Activated naive CD4-positive, alpha-beta T cell treated with Interleukin-2 at 50 U/mL for 16 hours (primary cell): ENCODE results near the gene PDIA5.

Experiments used
- DNase-seq: peaks from one replicate; pipeline ENCODE4 v3.0.0-alpha.2; 2020

The PDIA5 gene

DNA sequence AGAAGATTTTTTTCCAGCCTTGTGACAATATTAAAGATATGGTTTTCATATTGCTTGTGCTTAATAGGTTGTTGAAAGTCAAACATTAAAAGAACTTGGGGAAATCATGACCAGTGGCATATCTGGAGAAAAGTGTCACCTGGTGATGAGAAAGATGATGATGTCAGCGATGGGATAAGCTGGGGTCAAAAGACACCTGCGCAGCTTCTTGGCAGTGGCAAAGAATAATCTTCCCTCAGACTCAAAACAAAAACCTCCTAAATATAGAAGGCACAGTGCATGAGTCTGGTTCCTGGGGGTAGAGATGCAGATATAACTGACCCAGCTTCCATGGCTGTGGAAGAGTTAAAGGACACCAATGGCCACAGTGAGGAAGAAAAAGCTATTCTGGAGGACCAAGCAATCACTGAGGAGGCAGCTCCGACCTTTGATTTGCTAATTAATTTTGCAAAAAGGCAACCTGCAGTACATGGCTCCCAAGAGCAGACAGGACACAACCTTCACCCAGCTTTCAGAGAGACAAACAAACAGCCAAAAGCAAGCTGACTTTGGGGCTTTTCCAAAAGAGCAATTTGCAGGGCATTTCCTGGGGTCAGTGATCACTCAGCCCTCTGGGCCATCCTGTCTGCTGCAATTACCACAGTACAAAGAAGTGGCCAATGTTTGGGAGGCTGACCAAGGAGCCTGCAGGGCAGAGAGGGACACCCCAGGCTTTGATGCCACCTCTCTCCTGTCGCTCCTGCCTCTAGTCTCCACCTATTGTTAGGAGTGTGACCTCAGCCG is 21.7 kb upstream of the PDIA5 start:
- no peak for DNase-seq

DNA sequence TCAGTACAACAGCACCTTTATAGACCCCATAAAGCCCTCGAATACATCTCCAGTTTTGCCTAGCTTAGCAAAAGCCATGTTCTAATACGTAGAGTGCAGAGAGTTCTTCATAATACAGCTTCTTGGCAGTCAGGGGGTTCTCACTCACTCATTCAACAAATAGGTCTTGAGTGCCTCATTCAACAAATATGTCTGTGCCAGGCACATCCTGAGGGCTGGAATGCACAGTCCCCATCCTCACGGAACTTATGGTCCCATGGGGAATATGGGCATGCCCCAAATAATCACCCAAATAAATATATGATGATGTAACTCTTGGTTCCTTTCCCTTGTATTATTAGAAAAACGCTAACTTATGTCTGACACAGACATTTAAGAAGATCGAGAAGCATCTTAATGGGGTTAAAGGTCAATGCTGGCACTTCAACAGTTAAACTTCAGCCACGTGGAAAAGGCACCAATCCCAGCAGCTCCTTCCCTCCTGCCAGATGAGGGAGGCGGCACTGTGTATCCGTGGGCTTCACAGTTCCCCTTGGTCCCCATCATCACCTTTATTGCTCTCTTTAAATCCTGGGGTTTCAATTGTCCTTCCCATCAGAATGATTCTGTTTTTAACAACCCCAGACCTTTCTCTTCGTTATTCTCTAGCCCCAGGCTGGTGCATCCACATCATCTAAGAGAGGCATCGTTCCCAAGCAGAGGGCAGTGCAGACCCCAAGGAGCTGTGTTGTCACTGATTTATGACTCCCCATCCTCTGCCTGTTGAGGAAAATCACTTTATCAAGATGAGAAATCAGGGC is 20.4 kb upstream of the PDIA5 start:
- DNase-seq, result no peak

DNA sequence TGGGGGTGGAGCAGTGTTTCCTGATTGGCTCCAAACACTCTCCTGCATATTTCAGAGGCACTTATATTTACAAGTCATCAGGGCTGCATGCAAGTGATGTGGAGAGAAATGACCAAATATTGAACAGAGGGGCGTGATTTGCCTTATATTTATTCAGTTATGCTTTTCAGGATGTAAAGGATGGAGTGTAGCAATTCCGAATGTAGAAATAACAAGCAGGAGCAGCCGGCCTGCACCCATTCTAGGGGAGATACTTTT is 19.8 kb upstream of the PDIA5 start:
- DNase-seq, result no peak

DNA sequence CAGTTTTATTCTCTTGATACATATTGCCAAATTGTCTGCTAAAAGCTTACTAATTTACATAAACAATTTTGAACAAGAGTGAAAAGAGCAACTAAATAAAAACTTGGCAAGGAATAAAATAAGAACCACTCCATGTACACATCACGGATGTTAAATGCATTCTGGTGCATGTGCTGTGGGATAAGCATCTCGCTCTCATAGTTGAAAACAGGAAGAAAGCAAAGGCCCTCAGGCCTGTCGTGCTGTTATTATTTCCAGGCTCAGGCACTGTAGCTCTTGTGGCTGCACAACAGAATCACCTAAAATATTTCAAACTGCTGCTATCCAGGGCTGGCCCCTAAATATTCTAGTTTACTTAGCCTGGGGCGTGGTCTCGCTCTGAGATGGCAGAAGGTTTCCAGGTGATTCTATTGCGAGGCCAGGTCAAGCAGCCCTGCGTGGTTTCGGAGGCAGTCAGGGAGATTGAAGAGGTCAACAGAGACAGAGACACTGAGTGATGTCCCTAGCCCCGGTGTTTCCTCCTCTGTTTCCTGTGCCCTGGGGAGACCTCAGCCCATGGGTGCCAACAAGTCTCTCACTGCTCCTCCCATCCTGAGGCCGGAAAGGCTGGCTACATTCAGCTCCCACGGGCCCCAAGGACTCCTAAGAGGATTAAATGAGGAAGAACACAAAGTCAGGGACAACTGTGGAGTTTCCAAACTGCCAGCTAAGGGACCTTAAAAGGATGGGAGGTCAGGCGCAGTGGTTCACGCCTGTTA is 18.2 kb upstream of the PDIA5 start:
- DNase-seq, result no peak

DNA sequence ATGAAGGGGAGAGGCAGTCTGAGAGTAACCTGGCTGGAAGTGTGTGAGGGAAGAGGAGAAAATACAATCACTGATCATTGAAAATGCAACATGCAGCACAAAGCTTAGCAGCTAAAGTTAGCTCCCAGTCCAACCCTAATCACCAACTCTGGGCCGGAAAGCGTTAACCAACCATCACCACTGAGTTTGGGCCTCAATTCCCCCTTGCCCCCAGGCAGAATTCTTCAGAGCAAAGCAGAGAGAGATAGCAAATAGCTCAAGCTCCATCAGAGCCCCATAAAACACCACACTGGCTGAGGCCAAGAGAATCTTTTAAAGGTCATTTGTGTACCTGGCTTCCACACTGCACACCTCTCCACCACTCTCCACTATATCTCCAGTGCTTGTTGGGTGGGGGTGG is 16.2 kb upstream of the PDIA5 start:
- no peak for DNase-seq

DNA sequence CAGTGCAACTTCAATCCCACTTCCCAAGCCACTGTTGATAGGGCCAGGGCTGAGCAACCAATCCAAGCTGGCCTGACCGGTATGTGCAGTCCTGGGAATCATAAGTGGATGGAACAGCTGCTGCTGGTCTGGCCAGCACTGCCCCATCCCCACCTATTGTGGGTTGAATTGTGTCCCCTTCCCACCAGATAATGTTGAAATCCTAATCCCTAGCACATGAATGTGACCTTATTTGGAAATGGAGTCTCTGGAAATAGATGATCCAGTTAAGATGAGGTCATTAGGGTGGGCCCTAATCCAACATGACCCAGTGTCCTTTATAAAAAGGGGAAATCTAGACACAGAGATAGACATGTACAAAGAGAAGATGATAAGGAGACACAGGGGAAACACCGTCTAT is 13.7 kb upstream of the PDIA5 start:
- no peak for DNase-seq

DNA sequence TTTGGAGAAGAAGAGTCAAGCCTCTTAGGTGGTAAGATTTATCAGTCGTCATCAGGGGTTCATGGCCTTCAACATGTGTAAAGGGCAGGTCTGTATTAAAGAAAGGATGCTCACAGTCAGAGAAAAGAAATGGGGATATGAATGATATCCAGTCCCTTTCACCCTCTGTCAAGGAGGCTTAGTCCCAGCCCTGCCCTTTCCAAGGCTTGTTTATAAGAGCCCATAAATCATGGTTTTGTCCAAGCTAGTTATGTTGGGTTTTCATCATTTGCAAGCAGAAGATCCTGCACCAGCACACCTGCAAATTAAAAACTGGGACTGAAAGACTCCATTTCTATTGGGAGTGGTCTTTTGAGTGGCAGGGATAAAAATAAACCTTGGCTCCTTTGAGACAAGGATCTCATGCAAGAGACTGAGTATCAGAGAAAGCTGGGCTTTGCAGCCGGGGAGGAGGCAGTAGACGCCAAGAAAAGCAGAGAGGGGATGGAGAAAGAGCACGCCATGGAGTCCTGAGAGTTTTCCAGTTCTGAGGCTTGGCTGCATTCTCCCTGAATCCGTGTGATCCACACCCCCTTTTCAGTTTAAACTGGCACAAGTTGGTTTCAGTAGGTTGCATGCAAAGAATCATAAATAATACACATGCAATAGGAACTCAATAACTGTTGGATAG is 12.6 kb upstream of the PDIA5 start:
- no peak for DNase-seq

DNA sequence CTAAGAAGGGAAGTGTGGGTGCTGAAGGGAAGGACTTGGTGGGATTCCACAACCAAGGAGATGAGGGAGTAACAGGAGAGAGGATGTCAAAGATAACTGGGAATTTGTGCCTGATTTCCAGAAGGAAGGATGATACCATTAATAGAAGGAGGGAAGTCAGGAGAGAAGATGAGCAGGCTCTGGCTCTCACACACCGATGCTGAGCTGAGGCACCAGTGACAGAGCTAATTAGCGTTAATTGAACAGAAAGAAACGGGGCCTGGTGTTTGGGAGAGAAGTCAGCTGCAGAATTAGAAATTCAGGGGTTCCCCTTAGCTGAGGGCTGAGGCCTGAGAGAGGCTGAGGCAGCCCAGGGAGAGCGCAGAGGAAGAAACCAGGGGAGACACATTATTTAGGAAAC is 11.9 kb upstream of the PDIA5 start:
- DNase-seq, result no peak

DNA sequence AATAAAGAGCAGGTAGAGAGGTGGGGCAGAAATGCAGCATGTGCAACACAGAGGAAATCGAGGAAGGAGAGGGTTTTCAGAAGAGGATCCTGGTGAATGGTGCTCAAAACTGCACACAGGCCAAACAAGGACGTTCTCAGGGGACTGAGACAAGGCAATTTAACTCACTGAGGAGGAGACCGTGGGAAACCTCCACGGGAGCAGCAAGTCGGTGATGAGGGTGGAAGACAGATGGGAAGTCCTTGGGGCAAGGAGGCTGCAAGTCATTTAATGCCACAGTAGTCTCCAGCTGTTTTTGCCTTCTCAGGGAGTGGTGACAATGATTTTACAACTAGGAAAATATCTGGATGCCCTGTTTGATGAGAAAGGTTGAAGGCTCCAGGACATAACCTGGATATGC is 11.5 kb upstream of the PDIA5 start:
- DNase-seq, result no peak

DNA sequence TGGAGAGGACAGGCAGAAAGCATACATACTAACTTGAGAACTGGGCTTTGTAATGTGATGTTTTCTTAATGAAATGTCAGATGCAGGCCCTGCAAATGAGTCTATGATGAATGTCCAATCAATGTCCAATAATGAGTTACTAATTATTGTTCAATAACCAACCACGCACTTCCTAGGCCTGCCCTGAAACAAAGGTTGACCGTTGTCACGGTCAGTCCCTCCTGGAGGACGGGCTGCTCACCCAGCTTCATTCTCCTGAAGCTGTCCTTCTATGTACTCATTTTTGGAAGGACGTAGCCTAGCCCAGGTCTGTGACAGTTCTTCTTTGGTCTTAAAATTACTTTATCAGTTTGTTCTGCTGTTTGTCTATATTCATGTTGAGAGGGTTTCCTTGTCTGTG is 8.3 kb upstream of the PDIA5 start:
- DNase-seq, result no peak

DNA sequence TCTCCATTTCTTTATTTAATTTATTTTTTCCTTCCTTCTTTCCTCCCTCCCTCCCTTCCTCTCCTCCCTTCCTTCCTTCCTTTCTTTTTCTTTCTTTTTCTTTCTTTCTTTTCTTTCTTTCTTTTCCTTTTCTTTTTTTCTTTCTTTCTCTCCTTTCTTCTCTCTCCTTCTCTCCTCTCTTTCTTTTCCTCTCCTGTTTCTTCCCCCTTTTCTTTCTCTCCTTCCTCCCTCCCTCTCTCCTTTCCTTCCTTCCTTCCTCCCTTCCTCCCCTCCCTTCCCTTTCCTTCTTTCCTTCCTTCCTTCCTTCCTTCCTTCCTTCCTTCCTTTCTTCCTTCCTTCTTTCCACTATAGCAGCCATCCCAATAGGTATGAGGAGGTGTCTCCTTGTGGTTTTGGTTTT is 6.8 kb upstream of the PDIA5 start:
- DNase-seq, result no peak

DNA sequence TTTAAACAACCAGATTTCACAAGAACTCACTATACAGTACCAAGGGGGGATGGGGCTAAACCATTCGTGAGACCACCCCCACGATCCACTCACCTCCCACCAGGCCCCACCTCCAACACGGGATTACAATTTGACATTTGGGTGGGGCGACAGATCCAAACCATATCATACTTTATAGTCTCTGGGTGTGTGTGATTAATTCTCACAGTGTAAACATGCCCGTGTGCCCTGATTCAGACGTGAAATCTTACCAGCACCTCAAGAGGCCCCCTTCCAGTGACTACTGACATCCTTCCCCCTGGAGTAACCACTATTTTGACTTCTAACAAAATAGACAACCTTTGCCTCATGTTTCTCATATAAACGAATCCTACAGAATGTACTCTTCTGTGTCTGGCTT is 5.0 kb upstream of the PDIA5 start:
- DNase-seq, result no peak

DNA sequence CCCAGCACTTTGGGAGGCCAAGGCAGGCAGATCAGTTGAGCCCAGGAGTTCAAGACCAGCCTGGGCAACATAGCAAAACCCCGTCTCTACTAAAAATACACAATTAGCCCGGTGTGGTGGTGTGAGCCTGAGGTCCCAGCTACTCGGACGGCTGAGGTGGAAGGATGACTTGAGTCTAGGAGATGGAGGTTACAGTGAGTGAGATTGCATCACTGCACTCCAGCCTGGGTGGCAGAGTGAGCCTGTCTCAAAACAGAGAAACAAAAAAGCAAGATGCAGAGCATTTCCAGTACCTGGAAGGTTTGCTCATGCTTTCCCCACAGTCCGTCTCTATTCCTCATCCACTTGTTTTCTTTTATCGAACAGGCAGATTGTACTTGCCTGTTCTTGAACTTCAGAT is 3.8 kb upstream of the PDIA5 start:
- no peak for DNase-seq

DNA sequence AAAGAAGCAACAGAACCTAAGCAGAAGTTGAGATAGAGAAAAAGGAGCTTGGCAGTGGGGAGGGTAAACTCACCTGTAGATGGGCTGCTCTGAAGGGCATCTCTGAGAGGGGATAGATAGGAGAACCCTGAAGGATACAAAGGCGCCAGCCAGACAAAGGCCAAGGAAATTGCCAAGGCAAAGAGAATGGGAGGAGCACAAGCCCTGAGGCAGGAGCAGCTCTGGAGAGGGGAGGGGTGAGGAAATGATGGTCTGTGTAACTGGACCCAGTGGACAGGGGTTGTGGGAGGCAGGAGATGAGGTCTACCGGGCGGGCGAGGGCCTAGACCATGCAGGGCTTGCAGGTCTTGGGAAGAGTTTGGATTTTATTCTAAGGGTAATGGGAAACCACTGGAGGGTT is 2.3 kb upstream of the PDIA5 start:
- no peak for DNase-seq

DNA sequence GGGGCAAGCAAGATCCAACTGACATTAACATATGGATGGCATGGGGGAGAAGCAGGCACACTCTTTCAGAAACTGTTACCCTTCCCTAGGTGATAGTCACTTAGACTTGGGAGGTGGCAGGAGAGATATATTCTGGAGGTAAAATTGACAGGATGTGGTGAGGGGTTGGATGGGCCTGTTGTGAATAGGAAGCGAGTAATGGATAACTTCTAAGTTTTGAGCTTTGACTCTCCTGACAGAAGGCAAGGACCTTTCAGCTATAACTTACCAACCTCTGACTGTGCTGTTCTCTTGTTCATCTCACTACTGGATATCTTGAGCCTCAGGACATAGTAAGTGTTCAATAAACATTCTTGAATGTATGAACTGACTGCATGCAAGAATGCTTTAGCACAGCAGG is 1.9 kb upstream of the PDIA5 start:
- DNase-seq, result no peak

DNA sequence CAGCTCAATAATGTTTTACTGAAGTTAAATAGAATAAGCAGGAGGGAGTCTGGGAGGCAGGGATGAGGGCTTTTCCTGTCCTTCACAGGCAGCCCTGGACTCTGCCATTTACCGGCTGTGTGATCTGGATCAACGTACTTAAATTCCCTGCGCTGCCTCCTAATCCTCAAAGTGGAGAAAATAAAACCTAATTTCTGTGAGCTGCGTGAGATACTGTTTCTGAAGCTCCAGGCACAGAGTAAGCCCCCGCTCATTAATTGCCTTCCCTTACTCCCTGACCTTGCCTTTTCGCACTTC is 278 bp upstream of the PDIA5 start:
- DNase-seq, result no peak

DNA sequence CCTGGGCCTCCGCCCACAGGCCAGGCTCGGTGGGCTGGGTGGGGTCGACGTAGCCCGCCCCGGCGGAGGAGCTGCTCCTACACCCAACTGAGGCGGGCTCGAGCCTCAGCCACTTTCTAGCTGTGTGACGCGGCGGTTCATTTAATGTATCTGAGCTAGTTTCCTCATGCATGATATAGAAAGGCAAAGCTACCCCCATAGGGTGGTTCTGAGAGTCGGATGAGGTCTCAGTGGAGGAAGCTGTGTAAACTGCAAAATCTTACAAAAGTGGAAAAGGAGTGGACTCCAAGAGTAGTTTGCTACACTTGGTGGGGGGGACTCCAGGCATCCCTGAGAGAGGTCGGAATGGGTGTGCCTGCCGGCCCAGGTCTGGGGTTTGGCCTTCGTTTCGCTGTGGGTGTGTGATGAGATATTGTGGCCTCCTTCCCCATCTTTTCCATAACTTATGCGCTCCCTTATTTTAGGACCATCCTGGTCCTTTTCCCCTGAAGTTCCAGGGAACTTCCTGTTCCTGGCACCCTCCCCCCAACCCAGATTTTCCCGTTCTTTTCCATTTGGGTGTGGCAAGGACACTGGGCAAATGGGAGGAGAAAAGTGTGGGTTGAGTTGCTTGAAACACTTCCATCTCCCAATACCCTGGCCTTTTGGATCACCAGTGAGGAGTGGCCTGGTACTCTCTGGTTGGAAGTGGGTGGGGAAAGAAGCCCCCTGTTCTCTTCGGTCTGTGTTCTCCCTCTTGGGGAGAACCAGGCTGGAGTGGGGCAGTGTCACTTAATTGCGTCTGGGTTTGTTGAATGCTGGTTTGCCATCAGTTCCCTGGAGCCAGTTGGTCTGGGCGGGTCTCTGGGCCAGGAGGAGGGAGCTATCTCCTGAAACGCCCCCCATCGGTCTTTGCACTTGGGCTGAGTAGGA is 1.1 kb downstream of the PDIA5 start:
- DNase-seq, result no peak

DNA sequence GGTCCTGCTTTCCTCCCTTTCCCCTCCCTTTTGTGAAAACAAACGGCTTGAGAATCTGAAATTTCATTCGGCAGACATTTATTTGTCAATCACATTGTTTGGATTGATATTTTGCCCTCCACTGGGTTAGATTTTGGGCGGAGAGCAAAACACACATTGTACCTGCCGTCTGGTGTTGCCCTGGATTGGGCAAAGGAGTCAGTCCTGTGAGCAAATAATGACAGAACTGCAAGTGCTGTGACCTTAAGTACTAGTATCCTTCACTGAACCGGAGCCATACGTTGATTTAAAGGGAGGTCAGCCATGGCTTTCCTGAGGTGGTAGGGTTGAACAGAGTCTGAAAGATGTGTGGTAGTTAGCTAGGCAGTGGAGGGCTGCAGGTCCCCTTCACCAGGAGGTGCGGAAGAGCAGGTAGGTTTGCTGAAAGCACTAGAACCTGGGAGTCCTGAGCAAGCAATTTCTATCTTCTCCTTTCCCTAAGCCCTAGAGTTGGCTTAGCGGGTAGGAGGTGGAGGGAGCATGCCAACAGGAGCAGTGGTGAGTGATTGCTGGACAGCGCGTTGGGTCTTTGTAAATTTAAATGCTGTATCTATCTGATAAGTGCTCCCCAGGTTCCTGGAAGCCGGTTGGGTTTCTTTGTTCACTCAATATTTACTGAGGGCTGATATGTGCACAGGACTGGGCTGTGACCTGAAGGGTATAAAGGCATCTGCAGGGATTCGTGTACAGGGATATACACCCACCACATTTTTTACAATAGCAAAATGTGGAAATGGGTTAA is 2.0 kb downstream of the PDIA5 start:
- DNase-seq, result no peak

DNA sequence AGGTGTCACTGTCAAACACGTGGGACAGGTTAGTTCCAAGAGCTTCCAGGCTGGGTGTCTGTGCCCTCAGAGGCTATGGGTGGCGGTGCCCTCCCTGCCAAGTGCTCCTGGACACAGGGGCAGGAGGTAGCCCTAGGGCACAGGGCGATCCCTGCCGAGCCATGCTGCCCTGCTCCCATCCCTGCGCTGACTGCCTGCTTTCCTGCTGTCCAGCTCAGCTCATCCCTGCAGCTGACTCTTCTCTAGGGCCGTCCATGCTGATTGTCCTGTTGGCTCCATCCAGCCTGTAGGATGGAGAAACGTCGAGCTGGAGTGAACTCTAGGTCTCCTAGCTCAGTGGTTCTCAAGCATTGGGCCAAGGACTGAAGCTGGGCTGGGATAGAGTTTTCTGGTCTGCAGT is 3.7 kb downstream of the PDIA5 start:
- no peak for DNase-seq

DNA sequence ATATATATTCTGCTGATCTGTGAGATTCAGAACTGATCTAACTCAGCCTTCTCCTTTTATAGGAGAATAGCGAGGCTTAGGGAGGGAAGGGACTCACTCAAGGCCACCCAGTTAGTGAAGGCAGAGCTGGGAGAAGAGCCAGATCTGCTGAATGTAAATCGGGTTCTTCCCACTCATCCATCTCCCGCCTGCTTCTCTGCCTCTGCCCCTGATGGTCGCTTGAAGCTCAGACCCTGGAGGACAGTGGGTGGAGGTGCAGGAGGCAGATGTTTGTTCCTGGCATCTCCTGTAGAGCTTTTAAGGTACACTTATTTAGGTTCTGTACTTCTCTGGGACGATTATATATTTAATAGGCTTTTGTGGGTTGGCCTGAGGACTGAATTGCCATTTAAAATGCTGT is 4.3 kb downstream of the PDIA5 start:
- no peak for DNase-seq

DNA sequence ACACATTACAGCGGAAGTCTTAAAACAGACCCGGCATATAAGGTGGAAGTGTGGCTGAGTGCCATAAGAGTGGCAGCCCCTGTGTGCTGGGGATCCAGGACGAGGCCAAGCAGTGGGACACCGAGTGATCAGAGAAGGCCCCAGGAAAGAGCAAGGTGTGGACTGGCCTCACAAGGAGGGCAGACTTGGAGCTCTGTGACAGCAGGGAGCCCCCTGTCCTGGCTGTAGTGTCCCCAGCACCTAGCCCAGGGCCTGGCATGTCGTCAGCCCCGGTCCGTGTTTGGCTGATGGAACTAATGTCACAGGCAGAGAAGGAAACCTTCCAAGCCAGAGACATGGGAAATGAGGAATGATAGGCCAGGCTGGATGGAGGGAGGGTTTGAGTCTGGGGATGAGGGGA is 4.8 kb downstream of the PDIA5 start:
- no peak for DNase-seq

DNA sequence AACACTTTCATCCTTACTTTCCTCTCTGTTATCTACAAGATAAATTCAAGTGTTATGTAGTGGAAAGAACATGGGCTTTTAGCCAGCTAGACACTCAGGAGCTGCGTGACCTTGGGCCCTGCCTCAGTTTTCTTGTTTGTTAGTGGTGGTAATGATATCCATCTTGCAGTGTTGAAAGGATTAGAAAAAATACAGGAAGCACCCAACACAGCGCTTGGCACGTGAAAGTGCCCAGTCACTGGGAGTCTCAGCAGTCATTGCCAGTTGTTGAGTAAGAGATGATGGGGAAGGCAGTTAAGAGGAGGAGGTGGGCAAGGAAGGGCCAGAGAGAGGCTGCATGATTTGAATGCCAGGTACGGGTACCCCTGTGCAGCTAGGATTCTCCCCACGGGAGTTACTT is 5.3 kb downstream of the PDIA5 start:
- DNase-seq, result no peak
